Activated B cell treated with CpG ODN at 0.5 μM for 24 hours (primary cell): Measurements from ENCODE around the gene BANF1. TPM values are rescaled to one million over a fixed set of nuclear protein-coding genes. Genes with fewer than 3 reads are reported as not detected.

Experiments
- ATAC-seq: fragments of 200-7000 bp; cut with Tn5 transposase; one replicate; pipeline ENCODE4 v1.10.0; 2021; ENCODE audit warnings: low read depth, mild to moderate bottlenecking, moderate library complexity
- CTCF ChIA-PET: fragments of 350-600 bp; sonication (Branson Sonifier 250); formaldehyde crosslinking; loops from one replicate; lab custom pipeline; 2021; ENCODE audit warnings: antibody characterized with exemption; lab: Charles Lee
- POLR2A ChIA-PET: fragments of 350-600 bp; sonication (Branson Sonifier 250); formaldehyde crosslinking; loops from one replicate; lab custom pipeline; 2021; ENCODE audit warnings: antibody characterized with exemption; lab: Charles Lee
- DNase-seq: peaks from one replicate; pipeline ENCODE4 v3.0.0; 2022
- H3K27ac Mint-ChIP-seq: one replicate; pipeline ENCODE4 v1.8.0; 2020; ENCODE audit warnings: mixed read lengths
- H3K27me3 Mint-ChIP-seq: one replicate; pipeline ENCODE4 v1.8.0; 2021; ENCODE audit warnings: mixed read lengths
- H3K36me3 Mint-ChIP-seq: one replicate; pipeline ENCODE4 v1.8.0; 2021; ENCODE audit warnings: low read depth, mixed read lengths
- H3K4me1 Mint-ChIP-seq: one replicate; pipeline ENCODE4 v1.8.0; 2021; ENCODE audit warnings: mixed read lengths
- H3K4me3 Mint-ChIP-seq: one replicate; pipeline ENCODE4 v1.8.0; 2020; ENCODE audit warnings: mild to moderate bottlenecking, mixed read lengths
- H3K9me3 Mint-ChIP-seq: one replicate; pipeline ENCODE4 v1.8.0; 2020; ENCODE audit warnings: mixed read lengths
- CTCF ChIP-seq: fragments of 200-600 bp; IDR thresholded peaks from one replicate; pipeline ENCODE4 v1.8.0; 2022; ENCODE audit warnings: antibody characterized with exemption, mild to moderate bottlenecking
- intact Hi-C: fragments of 100-400 bp; cut with micrococcal nuclease; formaldehyde crosslinking; loops from one replicate; pipeline ENCODE4 v1.15.1; 2024
- total RNA-seq: library from RNA; stranded (reverse); gene quantifications from 2 replicates; pipeline ENCODE4 v1.2.3, GENCODE V29; 2022

Gene BANF1
- total RNA-seq, 1 donor from 2014 or later, result 228 TPM

DNA sequence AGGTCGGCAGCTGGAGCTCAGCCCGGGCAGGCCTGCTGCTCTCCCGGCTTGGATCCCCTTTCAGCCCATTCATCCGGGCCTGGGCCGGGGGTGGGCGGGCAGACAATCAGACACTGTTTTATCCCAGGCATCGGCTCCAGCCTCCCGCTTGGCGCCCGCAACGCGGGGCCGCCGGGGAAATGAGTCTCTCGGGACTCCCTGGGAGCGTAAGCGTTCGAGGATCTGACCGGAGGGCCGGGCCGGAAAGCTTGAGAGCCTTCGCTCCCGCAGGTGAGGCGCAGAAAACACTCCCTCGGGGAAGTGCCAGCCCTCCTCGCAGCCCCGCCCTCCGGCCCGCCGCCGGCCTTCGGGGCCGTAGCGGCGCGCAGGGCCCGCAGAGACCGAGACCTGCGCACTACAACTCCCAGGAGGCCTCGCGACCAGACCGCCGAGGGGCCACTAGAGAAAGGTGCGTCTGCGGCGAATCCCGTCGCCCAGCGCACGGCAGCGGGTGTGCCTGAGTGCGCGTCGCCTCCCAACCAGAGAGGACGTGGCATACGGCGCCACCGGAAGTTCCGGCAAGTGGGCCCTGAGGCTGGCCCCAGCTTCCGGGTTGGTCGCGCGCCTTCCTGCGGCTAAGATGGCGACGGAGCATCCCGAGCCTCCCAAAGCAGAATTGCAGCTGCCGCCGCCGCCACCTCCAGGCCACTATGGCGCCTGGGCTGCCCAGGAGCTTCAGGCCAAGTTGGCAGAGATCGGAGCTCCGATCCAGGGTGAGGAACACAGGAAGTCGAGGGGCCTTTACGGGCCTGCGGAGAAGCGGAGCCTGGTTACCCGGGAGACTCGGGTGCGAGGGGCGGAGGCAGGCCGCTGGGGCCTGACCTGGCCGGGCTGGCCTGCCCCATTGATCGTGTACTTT is 49.7 kb downstream of the BANF1 start, which contains the start of gene SF3B2:
Gene SF3B2 (plus strand): TSS at position 599 of the 898 bp plus-strand sequence. CDS start 21 bp downstream, at position 620.
- H3K4me1 Mint-ChIP-seq, result peaks cover 27% of the 10 kb centered on the region
- ChIA-PET POLR2A (interaction anchor here (0.6 to 4.9 kb wide), 25 partner anchors 11 to 1867 kb away, joined by 3 to 46 read pairs (median 4); partner anchors contain the start of genes BANF1, CCDC85B, CD248 and CFL1), CTCF (interaction anchor here (1.0 to 1.9 kb wide), 4 partner anchors 16 to 340 kb away, joined by 3 to 15 read pairs (median 4); partner anchors contain the start of genes CCDC85B and KAT5)
- peak; percentile 97 for ATAC-seq
- H3K4me3 Mint-ChIP-seq, result peak within 1 kb of the TSS; percentile 99
- H3K9me3 Mint-ChIP-seq, result no peaks in the 10 kb centered on the region
- TF ChIP-seq CTCF, result no peak
- DNase-seq, result peak; percentile 91
- intact Hi-C loops, result loop anchor here (1.0 to 5.0 kb wide), 6 partner anchors 17 to 791 kb away; partner anchors contain the start of genes BANF1, C11orf68, CFL1 and DRAP1
- H3K36me3 Mint-ChIP-seq, result peaks cover 40% of the 10 kb centered on the region
- H3K27me3 Mint-ChIP-seq, result peaks cover 8% of the 10 kb centered on the region
- H3K27ac Mint-ChIP-seq, result peak within 1 kb of the TSS; percentile 96

DNA sequence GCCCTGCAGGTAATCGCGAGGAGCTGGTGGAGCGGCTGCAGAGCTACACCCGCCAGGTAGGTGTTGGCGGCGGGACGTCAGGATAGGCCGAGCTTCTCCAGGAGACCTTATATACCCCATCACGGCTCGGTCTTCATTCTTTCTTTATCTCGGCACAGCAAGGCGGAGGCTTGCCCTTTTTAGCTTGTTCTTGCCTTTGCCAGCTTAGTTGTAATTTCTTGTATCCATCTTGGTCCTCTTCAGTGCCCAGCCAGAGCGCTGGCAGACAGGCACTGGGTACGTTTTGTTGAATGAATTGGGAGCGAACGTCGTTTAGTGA is 50.3 kb downstream of the BANF1 start:
- ChIA-PET CTCF (interaction anchor here (1.1 to 1.9 kb wide), 3 partner anchors 15 to 67 kb away, joined by 3 to 15 read pairs (median 5); no protein-coding TSS in a partner anchor), POLR2A (interaction anchor here (0.6 to 4.9 kb wide), 16 partner anchors 10 to 1868 kb away, joined by 3 to 46 read pairs (median 7); partner anchors contain the start of genes BANF1, CCDC85B, CFL1 and EIF1AD)
- no peak for ATAC-seq
- no peak for DNase-seq
- no peaks in the 10 kb centered on the region for H3K9me3 Mint-ChIP-seq
- peaks cover 46% of the 10 kb centered on the region for H3K36me3 Mint-ChIP-seq
- peak overlapping the region; percentile 96 for H3K27ac Mint-ChIP-seq
- peak overlapping the region; percentile 99 for H3K4me3 Mint-ChIP-seq
- TF ChIP-seq CTCF, result no peak
- peaks cover 8% of the 10 kb centered on the region for H3K27me3 Mint-ChIP-seq
- peaks cover 27% of the 10 kb centered on the region for H3K4me1 Mint-ChIP-seq
- intact Hi-C loops, result loop anchor here (1.0 to 5.0 kb wide), 6 partner anchors 17 to 790 kb away; partner anchors contain the start of genes BANF1, C11orf68, CFL1 and DRAP1

Other genes starting within 250 kb of the BANF1 start
- gene AP5B1, start 221.5 kb upstream of the BANF1 start, total RNA-seq, result 17.4 and 20.9 TPM in 2 replicates
- 0.09 and 0.29 TPM in 2 replicates for gene OVOL1, start 215.4 kb upstream of the BANF1 start, total RNA-seq
- 0.37 and 1.0 TPM in 2 replicates for gene SNX32, start 168.5 kb upstream of the BANF1 start, total RNA-seq
- gene CFL1, start 144.3 kb upstream of the BANF1 start, total RNA-seq, result 1,079 and 1,089 TPM in 2 replicates
- gene MUS81, start 142.1 kb upstream of the BANF1 start, total RNA-seq, result 73.8 and 83.1 TPM in 2 replicates
- gene EFEMP2, start 129.7 kb upstream of the BANF1 start, total RNA-seq, result 3.8 and 6.3 TPM in 2 replicates
- 0.59 and 0.93 TPM in 2 replicates for gene CTSW, start 122.7 kb upstream of the BANF1 start, total RNA-seq
- gene FIBP, start 114.0 kb upstream of the BANF1 start, total RNA-seq, result 74.5 and 76.5 TPM in 2 replicates
- gene CCDC85B, start 111.8 kb upstream of the BANF1 start, total RNA-seq, result 21.6 and 23.4 TPM in 2 replicates
- gene FOSL1, start 102.1 kb upstream of the BANF1 start, total RNA-seq, result 1.0 and 1.4 TPM in 2 replicates
- 28.9 and 31.7 TPM in 2 replicates for gene C11orf68, start 83.4 kb upstream of the BANF1 start, total RNA-seq
- 64.7 and 75.8 TPM in 2 replicates for gene DRAP1, start 83.1 kb upstream of the BANF1 start, total RNA-seq
- not detected in 2 replicates for gene TSGA10IP, start 57.0 kb upstream of the BANF1 start, total RNA-seq
- gene SART1, start 40.8 kb upstream of the BANF1 start, total RNA-seq, result 86.6 and 92.3 TPM in 2 replicates
- 50.7 and 58.9 TPM in 2 replicates for gene EIF1AD, start 346 bp upstream of the BANF1 start, total RNA-seq
- gene CST6, start 9.5 kb downstream of the BANF1 start, total RNA-seq, result not detected in 2 replicates
- not detected in 2 replicates for gene CATSPER1, start 24.0 kb downstream of the BANF1 start, total RNA-seq
- gene GAL3ST3, start 46.7 kb downstream of the BANF1 start, total RNA-seq, result not detected in 2 replicates
- gene SF3B2, start 49.9 kb downstream of the BANF1 start, total RNA-seq, result 198 and 219 TPM in 2 replicates
- gene PACS1, start 67.8 kb downstream of the BANF1 start, total RNA-seq, result 118 and 121 TPM in 2 replicates